Activated naive CD8-positive, alpha-beta T cell treated with anti-CD3 and anti-CD28 coated beads, Interleukin-2, amount 50 U/mL, for 24 hours (primary cell): ENCODE data around the gene ALDH16A1.

Experiments
- ATAC-seq: fragments of 150-1000 bp; cut with Tn5 transposase; one replicate; pipeline ENCODE4 v1.10.0; 2021
- DNase-seq: peaks from one replicate; pipeline ENCODE4 v3.0.0; 2021
- H3K27ac Mint-ChIP-seq: one replicate; pipeline ENCODE4 v1.8.0; 2021; ENCODE audit warnings: mild to moderate bottlenecking, mixed read lengths
- H3K27me3 Mint-ChIP-seq: one replicate; pipeline ENCODE4 v1.8.0; 2021; ENCODE audit warnings: mixed read lengths
- H3K36me3 Mint-ChIP-seq: one replicate; pipeline ENCODE4 v1.8.0; 2021; ENCODE audit warnings: low read depth, mixed read lengths
- H3K4me1 Mint-ChIP-seq: one replicate; pipeline ENCODE4 v1.8.0; 2021; ENCODE audit warnings: mixed read lengths
- H3K4me3 Mint-ChIP-seq: one replicate; pipeline ENCODE4 v1.8.0; 2021; ENCODE audit warnings: mild to moderate bottlenecking, moderate library complexity, mixed read lengths
- H3K9me3 Mint-ChIP-seq: one replicate; pipeline ENCODE4 v1.8.0; 2021; ENCODE audit warnings: mixed read lengths

The ALDH16A1 gene

DNA sequence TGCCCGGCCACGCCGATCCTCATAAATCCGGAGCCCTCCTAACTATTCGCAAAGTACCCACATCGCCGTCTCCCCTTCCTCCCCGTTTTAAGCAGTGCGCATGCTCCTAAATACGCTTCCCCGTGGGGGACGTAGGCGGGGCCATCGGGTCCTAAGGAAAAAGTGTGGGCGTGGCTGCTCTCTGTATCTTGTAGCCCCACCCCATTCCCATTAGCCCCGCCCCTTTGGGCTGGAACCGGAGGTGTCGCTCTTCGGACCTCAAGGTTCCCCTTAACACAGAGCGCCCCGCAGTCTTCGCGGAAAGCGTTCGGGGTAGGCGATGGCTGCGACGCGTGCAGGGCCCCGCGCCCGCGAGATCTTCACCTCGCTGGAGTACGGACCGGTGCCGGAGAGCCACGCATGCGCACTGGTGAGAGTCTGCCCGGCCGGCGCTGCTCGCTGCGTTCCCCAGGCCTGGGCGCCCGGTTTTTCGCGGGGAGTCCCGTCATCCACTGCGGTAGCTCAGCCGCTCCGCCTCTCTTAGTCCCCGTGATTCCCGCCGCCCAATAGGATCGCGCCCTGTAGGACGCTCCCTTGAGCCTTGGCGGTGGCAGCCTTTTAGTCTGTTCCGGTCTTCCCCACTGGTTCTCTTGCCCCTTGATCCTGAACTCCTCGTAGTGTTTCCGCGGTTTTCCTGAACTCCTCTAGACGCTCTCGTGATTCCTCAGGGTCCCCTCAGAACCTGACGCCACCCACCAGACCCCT, at the start of gene ALDH16A1:
ALDH16A1 (plus strand) TSS at position 213 of the 744 bp plus-strand sequence; CDS start at position 320, 107 bp downstream.
- H3K27ac Mint-ChIP-seq = peak within 1 kb of the TSS; percentile 95
- ATAC-seq (peak; percentile 93), DNase-seq (peak; percentile 98)
- H3K4me3 Mint-ChIP-seq = peak within 1 kb of the TSS; percentile 97
- H3K36me3 Mint-ChIP-seq = peaks cover 30% of the 10 kb centered on the region
- no peaks in the 10 kb centered on the region for H3K27me3 Mint-ChIP-seq
- H3K9me3 Mint-ChIP-seq = no peaks in the 10 kb centered on the region
- H3K4me1 Mint-ChIP-seq = peaks cover 52% of the 10 kb centered on the region

DNA sequence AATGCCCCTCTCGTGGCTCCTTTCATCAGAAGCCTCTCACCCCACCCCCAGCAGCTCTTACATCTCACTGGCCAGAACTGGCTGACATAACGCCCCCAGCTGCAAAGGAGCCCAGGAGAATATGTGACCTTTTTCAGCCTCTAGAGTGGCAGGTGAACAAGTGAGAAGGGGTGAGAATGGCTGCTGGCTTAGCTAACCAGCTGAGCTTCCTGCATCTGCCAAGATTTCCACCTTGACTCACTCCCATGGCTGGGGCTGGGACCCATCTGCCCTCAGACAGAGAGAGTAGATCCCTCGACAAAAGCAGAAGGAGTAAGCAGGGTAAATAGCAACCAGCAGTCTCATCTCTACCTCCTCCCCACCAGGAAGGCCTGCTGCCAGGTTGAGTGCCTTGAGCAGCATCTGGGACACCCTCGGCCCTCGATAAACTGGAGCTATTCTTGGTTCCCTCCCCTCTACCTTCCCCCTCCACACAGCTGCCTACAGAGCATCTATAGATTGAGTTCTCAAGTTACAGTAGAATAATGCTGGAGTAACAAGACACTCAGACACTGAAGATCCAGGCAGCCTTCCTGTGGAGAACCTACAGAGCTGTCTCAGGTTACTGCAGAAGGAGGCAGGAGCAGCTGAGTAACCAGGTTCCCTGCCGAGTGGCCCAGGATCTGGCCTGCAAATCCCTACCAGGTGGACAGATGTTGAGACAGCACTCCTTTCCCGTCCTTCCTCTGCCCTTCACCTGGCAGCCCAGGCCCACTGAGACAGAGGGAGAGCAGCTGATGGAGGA, 49.4 kb upstream of the ALDH16A1 start:
- Mint-ChIP-seq H3K9me3 (no peaks in the 10 kb centered on the region), H3K4me3 (no peak overlapping the region), H3K4me1 (peaks cover 16% of the 10 kb centered on the region), H3K27ac (no peak overlapping the region), H3K27me3 (no peaks in the 10 kb centered on the region), H3K36me3 (no peaks in the 10 kb centered on the region)
- ATAC-seq = peak; percentile 51
- no peak for DNase-seq

DNA sequence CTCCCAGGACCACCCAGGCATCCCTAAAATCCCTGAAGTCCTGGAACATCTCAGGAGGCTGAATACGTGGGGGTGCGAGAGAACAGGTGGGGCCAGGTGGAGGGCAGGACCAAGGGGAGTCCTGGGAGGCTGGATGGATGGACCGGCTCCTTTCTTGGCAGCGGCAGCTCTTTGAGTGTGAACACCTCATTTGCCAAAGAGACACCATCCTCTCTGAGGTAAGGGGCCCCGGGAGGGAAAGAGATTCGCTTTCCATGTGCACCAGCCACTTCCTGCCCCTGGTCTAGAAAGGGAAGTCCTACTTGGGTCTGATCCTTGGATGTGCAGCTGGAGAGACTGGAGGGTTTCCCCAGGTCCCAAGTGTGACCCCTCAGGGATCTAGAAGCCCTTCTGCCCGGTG, 45.9 kb upstream of the ALDH16A1 start:
- no peak for DNase-seq
- H3K4me3 Mint-ChIP-seq = no peak overlapping the region

DNA sequence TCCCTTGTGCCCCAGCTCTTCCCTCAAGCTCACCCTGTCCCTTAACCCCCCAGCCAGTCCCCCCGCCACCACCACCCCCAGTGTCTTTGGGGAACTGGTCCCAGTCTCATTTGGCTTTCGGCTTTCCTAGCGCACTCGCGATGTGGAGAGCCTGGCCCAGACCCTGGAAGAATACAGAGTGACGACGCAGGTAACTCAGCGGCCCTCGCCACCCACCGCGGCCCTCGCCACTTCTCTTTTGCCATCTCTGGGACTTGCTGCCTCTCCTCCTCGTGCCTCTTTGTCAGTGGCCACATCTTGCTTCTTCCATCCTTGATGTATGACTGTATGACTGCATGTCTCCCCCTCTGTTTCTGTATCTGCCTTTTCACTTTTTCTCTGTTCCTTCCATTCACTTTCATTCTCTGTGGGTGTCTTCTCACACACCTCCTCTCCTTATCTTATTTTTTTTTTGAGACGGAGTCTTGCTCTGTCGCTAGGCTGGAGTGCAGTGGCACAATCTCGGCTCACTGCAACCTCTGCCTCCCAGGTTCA, 45.5 kb upstream of the ALDH16A1 start:
- H3K27me3 Mint-ChIP-seq = no peaks in the 10 kb centered on the region
- ATAC-seq (no peak), DNase-seq (no peak)
- H3K4me3 Mint-ChIP-seq = no peak overlapping the region
- H3K27ac Mint-ChIP-seq = no peak overlapping the region
- no peaks in the 10 kb centered on the region for H3K36me3 Mint-ChIP-seq
- peaks cover 37% of the 10 kb centered on the region for H3K4me1 Mint-ChIP-seq
- H3K9me3 Mint-ChIP-seq = no peaks in the 10 kb centered on the region

More for the DNA sequence above, 45.9 kb upstream of the ALDH16A1 start:
- ATAC-seq = no peak
- Mint-ChIP-seq H3K27me3 (no peaks in the 10 kb centered on the region), H3K4me1 (peaks cover 37% of the 10 kb centered on the region), H3K27ac (no peak overlapping the region), H3K9me3 (no peaks in the 10 kb centered on the region), H3K36me3 (no peaks in the 10 kb centered on the region)

DNA sequence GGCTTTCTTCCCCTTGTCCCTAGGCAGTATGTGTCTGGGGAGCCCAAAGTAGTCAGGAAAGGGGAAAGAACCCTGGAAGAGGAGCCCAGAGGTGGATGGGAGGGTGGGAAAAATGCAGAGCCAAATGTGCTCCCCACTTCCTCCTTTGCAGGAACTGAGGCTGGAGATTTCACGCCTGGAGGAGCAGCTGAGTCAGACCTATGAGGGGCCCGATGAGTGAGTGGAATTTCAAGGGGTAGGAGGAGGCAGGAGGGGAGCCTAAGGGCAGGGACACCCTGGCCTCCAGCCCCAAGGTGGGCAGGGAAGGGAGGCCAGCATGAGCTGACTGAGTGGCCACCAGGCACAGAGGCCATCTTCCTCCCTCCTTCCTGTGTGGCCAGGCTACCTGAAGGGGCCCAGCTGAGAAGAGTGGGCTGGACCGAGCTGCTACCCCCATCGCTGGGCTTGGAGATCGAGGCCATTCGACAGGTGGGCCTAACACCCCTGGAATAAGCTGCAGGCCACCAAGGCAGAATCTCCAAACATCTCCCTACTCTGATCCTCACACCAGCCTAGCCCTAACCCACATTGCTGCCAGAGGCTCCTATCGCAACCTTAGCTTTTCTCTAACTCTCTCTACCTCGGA, 44.1 kb upstream of the ALDH16A1 start:
- DNase-seq = no peak
- Mint-ChIP-seq H3K4me1 (peaks cover 34% of the 10 kb centered on the region), H3K27me3 (no peaks in the 10 kb centered on the region), H3K9me3 (no peaks in the 10 kb centered on the region), H3K27ac (peak overlapping the region; percentile 80), H3K4me3 (peak overlapping the region; percentile 58), H3K36me3 (no peaks in the 10 kb centered on the region)
- ATAC-seq = peak; percentile 55

DNA sequence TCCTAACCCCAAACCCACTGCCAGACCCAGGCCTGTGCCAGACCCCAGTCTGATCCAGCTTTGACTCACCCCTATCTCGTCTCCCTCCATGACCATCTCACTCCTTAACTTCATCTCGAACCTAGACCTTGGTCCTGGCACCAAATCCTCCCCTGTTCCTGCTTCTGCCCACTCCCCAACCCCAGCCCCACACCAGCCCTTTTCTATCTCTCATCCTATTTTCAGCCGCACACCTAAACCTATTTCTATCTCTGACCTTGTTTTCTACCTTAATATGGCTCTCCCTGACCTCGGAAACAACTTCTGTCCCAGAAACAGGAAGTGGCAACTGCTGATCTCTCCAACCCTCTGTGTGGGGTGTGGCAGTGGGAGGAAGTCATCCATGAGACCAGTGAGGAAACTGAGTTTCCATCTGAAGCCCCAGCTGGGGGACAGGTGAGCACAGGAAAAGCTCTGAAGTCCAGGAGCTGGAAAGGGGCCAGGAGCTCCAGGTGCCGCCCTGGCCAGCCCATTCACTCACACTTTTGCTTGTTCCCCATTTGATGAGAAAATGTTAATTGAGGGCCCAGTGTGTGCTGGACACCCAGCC, 43.5 kb upstream of the ALDH16A1 start:
- Mint-ChIP-seq H3K27ac (peak overlapping the region; percentile 80), H3K36me3 (no peaks in the 10 kb centered on the region), H3K9me3 (no peaks in the 10 kb centered on the region), H3K4me1 (peaks cover 34% of the 10 kb centered on the region), H3K4me3 (peak overlapping the region; percentile 58), H3K27me3 (no peaks in the 10 kb centered on the region)
- peak; percentile 30 for ATAC-seq
- DNase-seq = no peak

DNA sequence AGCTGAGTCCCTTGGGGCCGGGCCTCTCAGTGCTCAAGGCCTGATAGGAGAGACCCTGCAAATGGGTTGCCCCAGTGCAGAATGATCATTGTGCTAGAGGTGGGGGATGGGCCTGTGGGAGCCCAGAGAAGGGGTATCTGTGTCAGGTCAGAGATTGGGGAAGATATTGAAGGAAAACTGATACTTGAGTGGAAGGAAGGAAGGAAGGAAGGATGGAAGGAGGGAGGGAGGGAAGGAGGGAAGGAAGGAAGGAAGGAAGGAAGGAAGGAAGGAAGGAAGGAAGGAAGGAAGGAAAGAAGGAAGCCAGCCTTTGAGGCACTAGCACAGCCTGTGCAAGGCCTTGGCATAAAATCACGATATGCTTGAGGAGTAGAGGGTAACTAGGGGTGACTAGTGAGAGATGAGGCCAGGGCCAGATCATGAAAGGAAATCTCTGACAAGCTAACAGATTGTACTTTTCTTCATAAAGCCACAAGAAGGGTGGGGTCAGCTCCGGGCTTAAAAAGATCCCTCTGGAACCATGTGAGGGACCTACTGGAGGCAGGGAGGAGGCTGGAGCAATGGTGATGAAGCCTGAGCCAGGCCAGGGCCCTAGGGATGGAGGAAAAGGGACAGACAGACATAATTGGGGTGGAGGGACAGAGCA, 41.2 kb upstream of the ALDH16A1 start:
- DNase-seq (no peak), ATAC-seq (no peak)
- Mint-ChIP-seq H3K9me3 (no peaks in the 10 kb centered on the region), H3K27ac (no peak overlapping the region), H3K36me3 (no peaks in the 10 kb centered on the region), H3K27me3 (peaks cover 8% of the 10 kb centered on the region), H3K4me1 (peaks cover 37% of the 10 kb centered on the region), H3K4me3 (no peak overlapping the region)

DNA sequence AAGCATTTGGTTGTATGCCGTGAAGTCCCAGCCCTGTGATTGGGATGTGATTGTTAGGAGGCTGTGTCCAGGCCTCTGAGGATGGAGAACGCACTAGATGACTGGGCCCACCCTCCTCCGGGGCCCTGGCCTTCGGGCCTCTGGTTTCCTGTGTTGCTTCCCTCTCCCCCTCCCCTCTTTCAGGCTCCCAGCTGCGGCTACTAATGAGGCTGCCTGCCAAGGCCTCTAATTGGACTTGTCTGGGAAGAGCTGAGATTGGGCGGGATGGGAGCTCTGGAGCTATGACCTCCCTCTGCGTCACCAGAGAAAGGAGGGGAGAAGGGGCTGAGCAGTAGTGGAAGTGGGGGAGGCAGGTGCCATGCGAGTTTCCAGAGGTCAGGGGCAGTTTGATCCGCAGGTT, 39.7 kb upstream of the ALDH16A1 start:
- Mint-ChIP-seq H3K9me3 (no peaks in the 10 kb centered on the region), H3K36me3 (no peaks in the 10 kb centered on the region), H3K4me3 (no peak overlapping the region), H3K27me3 (peaks cover 13% of the 10 kb centered on the region), H3K27ac (no peak overlapping the region), H3K4me1 (peaks cover 30% of the 10 kb centered on the region)
- DNase-seq (no peak), ATAC-seq (no peak)

DNA sequence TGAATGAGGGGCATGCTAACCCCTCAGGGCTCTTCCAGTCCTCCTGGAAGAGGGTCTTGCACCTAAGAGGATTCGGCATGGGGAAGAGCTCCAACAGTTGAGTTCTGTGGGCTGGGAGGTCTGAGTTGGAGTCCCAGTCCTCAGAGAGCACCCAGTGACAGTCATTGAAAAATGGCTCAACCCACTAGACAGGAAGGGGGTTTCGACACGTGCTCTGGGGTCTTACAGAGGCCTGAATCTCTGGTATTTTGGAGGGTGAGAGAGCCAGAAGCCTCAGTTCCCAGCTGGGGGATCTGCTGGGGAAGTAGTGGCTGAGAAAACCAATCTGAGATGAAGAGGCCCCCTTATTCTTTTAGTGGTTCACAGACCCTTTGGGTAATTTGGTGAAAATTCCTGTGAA, 38.8 kb upstream of the ALDH16A1 start:
- no peak for ATAC-seq
- Mint-ChIP-seq H3K4me1 (peaks cover 21% of the 10 kb centered on the region), H3K9me3 (no peaks in the 10 kb centered on the region), H3K27me3 (peaks cover 21% of the 10 kb centered on the region), H3K4me3 (no peak overlapping the region), H3K36me3 (no peaks in the 10 kb centered on the region), H3K27ac (no peak overlapping the region)
- no peak for DNase-seq

DNA sequence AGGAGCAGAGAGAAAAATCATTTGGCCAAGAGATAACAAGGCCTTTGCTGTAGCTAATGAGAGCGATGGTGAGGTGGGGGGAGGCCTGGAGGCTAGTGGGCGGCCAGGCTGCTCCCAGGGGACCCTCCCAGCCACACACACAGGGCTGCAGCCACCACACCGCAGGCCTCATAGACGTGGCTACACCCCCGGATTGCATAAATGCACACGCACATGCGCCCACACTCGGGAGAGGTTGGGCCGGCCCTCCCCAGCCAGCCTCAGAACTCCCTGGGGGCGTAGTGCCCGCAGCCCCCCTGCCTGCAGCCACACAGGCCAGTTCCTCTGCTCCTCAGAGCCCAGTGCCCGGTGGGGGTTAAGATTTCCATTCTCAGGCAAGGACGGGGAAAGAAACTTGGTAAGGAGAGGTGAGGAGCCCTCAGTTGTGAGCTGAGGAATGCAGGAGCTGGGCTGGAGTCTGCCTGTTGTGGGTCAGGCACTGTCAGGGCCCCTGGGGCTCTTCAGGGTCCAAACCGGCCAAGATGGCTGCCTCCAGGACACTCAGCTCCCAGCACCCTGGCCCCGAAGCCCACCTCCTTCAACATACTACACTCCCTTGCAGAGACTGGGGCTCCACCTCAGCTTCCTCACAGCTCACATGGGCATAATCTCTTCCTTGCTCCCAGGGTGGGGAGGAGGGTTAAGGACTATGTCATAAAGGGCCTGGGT, 37.8 kb upstream of the ALDH16A1 start:
- no peak overlapping the region for H3K4me3 Mint-ChIP-seq
- DNase-seq (no peak), ATAC-seq (no peak)
- no peaks in the 10 kb centered on the region for H3K36me3 Mint-ChIP-seq
- no peaks in the 10 kb centered on the region for H3K9me3 Mint-ChIP-seq
- peaks cover 31% of the 10 kb centered on the region for H3K27me3 Mint-ChIP-seq
- H3K27ac Mint-ChIP-seq = no peak overlapping the region
- peaks cover 11% of the 10 kb centered on the region for H3K4me1 Mint-ChIP-seq

DNA sequence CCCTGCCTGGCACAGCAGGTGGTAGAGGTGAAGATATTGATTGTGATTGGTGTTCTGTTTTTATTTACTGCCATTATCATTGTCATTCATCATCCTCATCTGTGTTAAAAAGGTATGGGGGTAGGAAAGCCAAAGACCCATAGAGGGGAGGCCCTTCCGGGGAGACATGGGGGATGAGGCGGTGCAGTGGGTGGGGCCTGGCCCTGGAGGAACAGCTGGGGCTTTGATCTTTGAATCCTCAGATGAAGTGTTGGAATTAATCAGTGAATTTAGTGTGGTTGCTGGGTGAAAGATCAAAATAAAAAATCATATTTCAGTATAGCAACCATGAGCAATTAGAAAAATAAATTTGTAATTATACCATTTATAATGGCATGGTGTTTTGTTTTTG, 37.2 kb upstream of the ALDH16A1 start:
- Mint-ChIP-seq H3K36me3 (no peaks in the 10 kb centered on the region), H3K9me3 (no peaks in the 10 kb centered on the region), H3K4me1 (peaks cover 11% of the 10 kb centered on the region), H3K4me3 (no peak overlapping the region), H3K27me3 (peaks cover 36% of the 10 kb centered on the region), H3K27ac (no peak overlapping the region)
- DNase-seq (no peak), ATAC-seq (no peak)

DNA sequence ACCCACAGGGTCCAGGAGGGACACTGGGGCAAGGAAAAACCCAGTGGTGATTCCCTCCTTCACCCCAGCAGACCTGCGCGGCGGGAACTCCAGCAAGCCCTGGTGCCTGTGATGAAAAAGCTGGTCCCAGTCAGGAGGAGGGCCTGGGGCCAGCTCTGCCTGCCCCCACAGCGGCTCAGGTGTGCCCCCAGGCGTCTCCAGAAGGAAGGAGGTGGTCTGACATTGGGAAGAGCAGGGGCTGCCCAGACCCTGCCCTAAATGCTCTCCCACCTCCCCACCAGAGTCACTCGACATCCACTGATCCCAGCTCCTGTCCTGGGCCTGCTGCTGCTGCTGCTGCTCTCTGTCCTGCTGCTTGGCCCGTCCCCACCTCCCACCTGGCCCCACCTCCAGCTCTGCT, 35.9 kb upstream of the ALDH16A1 start:
- Mint-ChIP-seq H3K36me3 (no peaks in the 10 kb centered on the region), H3K4me1 (peaks cover 15% of the 10 kb centered on the region), H3K9me3 (no peaks in the 10 kb centered on the region), H3K27ac (no peak overlapping the region), H3K27me3 (peaks cover 48% of the 10 kb centered on the region), H3K4me3 (no peak overlapping the region)
- ATAC-seq (no peak), DNase-seq (no peak)

DNA sequence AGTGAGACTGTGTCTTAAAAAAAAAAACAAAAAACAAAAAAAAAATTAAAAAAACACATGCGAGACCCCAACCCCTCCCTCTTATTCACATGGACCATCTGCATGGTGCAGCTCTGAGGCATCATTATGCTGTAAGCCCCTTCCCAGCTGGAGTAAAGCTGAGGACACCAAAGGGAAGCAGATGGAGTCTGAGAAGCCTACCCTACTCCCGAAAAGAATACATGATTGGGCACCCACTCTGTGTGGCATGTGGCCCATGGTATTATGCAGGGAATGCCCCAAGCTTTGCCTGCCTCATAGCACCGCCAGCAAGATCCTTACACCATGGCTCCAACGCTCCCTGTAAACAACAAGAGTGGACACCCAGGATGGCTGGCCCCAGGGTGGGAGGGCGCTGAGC, 34.5 kb upstream of the ALDH16A1 start:
- Mint-ChIP-seq H3K4me1 (peaks cover 23% of the 10 kb centered on the region), H3K9me3 (no peaks in the 10 kb centered on the region), H3K4me3 (no peak overlapping the region), H3K36me3 (no peaks in the 10 kb centered on the region), H3K27ac (no peak overlapping the region), H3K27me3 (peaks cover 58% of the 10 kb centered on the region)
- no peak for ATAC-seq
- DNase-seq = no peak
